Gastrocnemius medialis (tissue), 4 donors: ENCODE data around the gene STAT5B.
"Not testable (repeated sequence)": the region's sequence is repeated elsewhere in the genome, so short reads cannot be mapped to it uniquely, and the experiment has no call there.

Experiments
- POLR2A ChIP-seq, 2 donors: fragments of 450-650 bp; IDR thresholded peaks; one replicate each; pipeline ENCODE4 v1.6.1; 2017; ENCODE audit warnings: antibody characterized with exemption in 2 of 2, mild to moderate bottlenecking in 2 of 2, moderate library complexity in 2 of 2
- TF ChIP-seq, protein P1 (sequence below), 5 experiments: fragments of 450-650 bp in 3 of 5; fragments of 200-600 bp in 2 of 5; sonication (generic) in 2 of 5; IDR thresholded peaks in 4 of 5; conservative IDR thresholded peaks in 1 of 5; 1 replicate in 4 of 5; 2 replicates in 1 of 5; pipeline ENCODE4 v1.5.1; 2016 to 2019; ENCODE audit warnings: antibody characterized with exemption in 5 of 5, mild to moderate bottlenecking in 3 of 5, moderate library complexity in 3 of 5

DNA sequence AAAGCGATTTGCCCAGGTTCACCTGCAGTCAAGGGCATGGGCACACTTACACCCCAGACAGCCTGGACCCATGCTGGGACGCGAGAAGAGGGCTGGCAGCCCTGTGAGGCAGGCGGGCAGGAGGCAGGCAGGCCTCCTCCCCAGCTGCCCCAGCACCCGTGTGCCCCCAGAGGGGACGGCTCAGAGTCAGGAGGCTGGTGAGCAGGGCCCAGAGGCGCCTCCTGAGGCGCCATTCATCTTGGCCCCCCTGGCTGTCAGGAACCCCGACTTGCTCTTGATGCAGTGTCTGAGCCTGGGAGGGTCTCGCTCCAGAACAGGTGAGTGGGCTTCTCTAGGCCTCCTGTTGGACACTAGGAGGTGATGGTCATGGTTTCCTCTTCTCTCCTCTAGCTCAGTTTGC is 23.2 kb upstream of the STAT5B start:
- TF ChIP-seq POLR2A (IDR thresholded peaks at IDR 0.05): not testable (repeated sequence)
- TF ChIP-seq, protein P1, sequence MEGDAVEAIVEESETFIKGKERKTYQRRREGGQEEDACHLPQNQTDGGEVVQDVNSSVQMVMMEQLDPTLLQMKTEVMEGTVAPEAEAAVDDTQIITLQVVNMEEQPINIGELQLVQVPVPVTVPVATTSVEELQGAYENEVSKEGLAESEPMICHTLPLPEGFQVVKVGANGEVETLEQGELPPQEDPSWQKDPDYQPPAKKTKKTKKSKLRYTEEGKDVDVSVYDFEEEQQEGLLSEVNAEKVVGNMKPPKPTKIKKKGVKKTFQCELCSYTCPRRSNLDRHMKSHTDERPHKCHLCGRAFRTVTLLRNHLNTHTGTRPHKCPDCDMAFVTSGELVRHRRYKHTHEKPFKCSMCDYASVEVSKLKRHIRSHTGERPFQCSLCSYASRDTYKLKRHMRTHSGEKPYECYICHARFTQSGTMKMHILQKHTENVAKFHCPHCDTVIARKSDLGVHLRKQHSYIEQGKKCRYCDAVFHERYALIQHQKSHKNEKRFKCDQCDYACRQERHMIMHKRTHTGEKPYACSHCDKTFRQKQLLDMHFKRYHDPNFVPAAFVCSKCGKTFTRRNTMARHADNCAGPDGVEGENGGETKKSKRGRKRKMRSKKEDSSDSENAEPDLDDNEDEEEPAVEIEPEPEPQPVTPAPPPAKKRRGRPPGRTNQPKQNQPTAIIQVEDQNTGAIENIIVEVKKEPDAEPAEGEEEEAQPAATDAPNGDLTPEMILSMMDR (IDR thresholded peaks at IDR 0.05 in 4 of 5, conservative IDR thresholded peaks at IDR 0.05 in 1 of 5): not testable (repeated sequence)
